ENCODE measurements around the gene GLRX3. TPM values are rescaled to one million over a fixed set of nuclear protein-coding genes. Genes with fewer than 3 reads are reported as not detected.

Gene GLRX3
- total and polyA plus RNA-seq, 4 experiments from 2014 or later, result 39.3 to 116 (median 59.8) TPM

DNA sequence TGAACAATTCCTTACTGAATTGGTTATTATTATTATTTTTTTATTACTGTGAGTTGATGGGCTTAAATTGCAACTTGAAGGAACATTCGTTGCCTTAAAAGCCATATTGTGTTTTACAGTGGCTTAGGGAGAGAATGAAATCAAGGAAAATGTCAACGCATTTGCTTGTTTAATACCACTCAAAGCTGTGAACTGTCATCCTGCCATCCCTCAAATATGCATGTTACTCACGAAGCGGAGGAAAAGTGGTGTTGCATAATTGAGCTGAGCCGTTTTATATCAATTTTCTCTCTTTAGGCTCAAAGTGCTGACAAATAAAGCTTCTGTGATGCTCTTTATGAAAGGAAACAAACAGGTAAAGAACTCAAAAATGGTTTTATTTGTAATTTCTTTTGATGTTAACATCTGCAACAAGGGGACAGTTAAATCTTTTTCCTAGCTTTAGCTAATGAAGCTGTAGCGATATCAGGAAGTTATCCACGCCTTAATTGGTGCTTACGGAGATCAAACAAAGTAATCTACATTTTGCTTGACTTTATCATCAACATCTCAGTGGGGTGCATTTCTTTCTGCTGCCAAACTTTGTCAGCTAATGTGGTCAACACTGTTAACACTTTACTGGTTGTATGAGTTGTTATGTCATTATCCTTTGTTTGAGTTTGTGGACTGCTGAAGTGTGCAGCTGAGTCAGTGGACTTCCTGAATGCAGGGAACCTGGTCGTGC is 33.1 kb downstream of the GLRX3 start:
- peak overlapping the region in 7 of 8 donors; percentile 9 to 73 (median 56) for H3K4me3 Mint-ChIP-seq
- Histone ChIP-seq H3K4me1 (ENCODE audit: insufficient read depth, low read length) (peaks cover 43% of the 10 kb centered on the region), H3K36me3 (ENCODE audit: insufficient read depth, low read length) (peaks cover 12% of the 10 kb centered on the region), H3K4me3 (ENCODE audit: low read length in 2 of 2) (no peak overlapping the region), H3K27me3 (ENCODE audit: insufficient read depth, low read length) (no peaks in the 10 kb centered on the region), H3K27ac (ENCODE audit: low read depth, low read length) (no peak overlapping the region), H3K9me3 (ENCODE audit: control insufficient read depth in 1 of 2, low read length in 2 of 2) (no peaks in the 10 kb centered on the region)
- peaks cover 48 to 52% of the 10 kb centered on the region in 2 donors for H3K36me3 Mint-ChIP-seq
- POLR2A ChIA-PET (ENCODE audit: partially characterized antibody), result interaction anchor here (0.8 kb wide), 1 partner anchor 10 kb away, joined by 3 read pairs; no protein-coding TSS in a partner anchor
- H3K27me3 Mint-ChIP-seq, result no peaks in the 10 kb centered on the region
- DNase-seq, result peak in 1 of 5 donors; percentile 11
- intact Hi-C loops (cut with micrococcal nuclease), result no loop called here
- H3K9me3 Mint-ChIP-seq, result peaks cover 0 to 2% (median 0%) of the 10 kb centered on the region in 8 donors
- CTCF ChIA-PET (ENCODE audit: partially characterized antibody), result interaction anchor here (1.4 to 2.9 kb wide), 3 partner anchors 10 to 20 kb away, joined by 3 to 8 read pairs (median 5); no protein-coding TSS in a partner anchor
- peaks cover 35 to 62% (median 51%) of the 10 kb centered on the region in 4 donors for H3K4me1 Mint-ChIP-seq
- H3K27ac Mint-ChIP-seq, result peak overlapping the region in 3 of 7 donors; percentile 11 to 64 (median 52)

DNA sequence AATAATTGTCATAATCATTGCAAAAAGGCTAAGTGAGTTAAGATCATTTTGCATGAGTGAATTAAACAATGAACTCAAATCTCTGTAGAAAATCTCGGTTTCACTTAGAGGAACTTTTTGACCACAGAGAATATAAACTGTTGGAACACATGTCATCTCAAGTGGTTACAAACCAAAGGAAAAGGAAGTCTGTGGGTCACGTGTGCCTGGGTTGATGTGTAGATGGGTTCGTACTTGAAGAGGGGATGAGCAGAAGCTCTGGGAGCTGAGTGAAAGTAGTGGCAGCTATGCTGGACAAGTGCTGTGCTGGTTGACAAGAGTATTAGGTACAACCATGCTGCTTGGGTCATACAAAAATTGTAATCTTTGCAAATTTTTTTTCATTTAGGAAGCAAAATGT is 35.0 kb downstream of the GLRX3 start:
- Mint-ChIP-seq H3K27ac (peak overlapping the region; percentile 1 to 44 (median 18)), H3K27me3 (no peaks in the 10 kb centered on the region), H3K36me3 (peaks cover 49 to 56% of the 10 kb centered on the region in 2 donors), H3K4me3 (peak overlapping the region; percentile 0 to 43 (median 26)), H3K9me3 (peaks cover 0 to 2% (median 0%) of the 10 kb centered on the region in 8 donors), H3K4me1 (peaks cover 43 to 72% (median 54%) of the 10 kb centered on the region in 4 donors)
- H3K9me3 ChIP-seq (ENCODE audit: control insufficient read depth in 1 of 2, low read length in 2 of 2), result no peaks in the 10 kb centered on the region
- H3K4me1 ChIP-seq (ENCODE audit: insufficient read depth, low read length), result peaks cover 43% of the 10 kb centered on the region
- intact Hi-C loops (cut with micrococcal nuclease), result loop anchor here (2.0 kb wide), 1 partner anchor 60 kb away; the partner anchor contains the start of gene C10orf143
- DNase-seq, result peak; percentile 55 to 65 (median 56)
- H3K36me3 ChIP-seq (ENCODE audit: insufficient read depth, low read length), result peaks cover 12% of the 10 kb centered on the region
- no peak overlapping the region for H3K27ac ChIP-seq (ENCODE audit: low read depth, low read length)
- CTCF ChIA-PET (ENCODE audit: partially characterized antibody), result interaction anchor here (1.6 to 2.9 kb wide), 3 partner anchors 8 to 61 kb away, joined by 4 to 8 read pairs (median 5); partner anchors contain the start of gene C10orf143
- POLR2A ChIA-PET (ENCODE audit: partially characterized antibody), result interaction anchor here (1.0 kb wide), 1 partner anchor 60 kb away, joined by 3 read pairs; no protein-coding TSS in a partner anchor
- no peaks in the 10 kb centered on the region for H3K27me3 ChIP-seq (ENCODE audit: insufficient read depth, low read length)
- no peak overlapping the region for H3K4me3 ChIP-seq (ENCODE audit: low read length in 2 of 2)

DNA sequence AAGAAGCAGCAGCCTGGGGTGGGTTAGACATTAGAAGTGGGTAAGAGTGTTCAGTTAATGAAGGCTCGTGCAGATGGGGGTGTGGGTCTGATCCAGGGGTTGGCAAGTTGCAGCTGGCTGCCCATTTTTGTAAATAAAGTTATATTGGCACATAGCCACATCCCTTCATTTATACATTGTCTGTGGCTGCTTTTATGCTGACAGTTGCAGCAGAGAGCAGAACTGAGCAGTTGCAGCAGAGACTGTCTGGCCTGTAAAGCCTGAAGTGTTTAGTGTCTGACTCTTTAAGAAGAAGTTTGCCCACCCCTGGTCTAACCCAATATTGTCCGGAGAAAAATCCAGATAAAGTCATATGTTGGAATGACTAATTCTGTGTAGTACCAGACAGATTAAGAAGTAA is 38.1 kb downstream of the GLRX3 start:
- Mint-ChIP-seq H3K4me1 (peaks cover 33 to 56% (median 42%) of the 10 kb centered on the region in 4 donors), H3K4me3 (no peak overlapping the region)

DNA sequence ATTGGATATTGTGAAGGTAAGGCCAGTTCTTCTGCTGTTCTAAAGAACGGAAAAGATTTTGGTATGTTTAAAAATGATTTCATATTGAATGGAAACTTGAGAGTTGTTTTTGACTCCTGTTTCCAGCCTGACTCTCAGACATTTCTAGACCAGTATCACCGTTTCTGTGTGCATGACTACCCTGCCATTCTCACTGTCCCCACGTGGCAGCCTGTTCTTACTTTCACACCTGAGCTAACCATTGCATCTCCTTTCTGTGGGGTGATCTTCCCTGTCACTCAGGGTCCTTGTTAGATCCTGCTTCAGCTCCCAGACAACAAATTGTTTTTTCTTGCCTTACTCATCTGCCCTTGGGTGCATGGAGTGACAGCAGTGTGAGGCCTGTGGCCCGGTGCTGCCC is 38.9 kb downstream of the GLRX3 start:
- Histone ChIP-seq H3K9me3 (ENCODE audit: control insufficient read depth in 1 of 2, low read length in 2 of 2) (no peaks in the 10 kb centered on the region), H3K4me1 (ENCODE audit: insufficient read depth, low read length) (peaks cover 22% of the 10 kb centered on the region), H3K4me3 (ENCODE audit: low read length in 2 of 2) (no peak overlapping the region), H3K36me3 (ENCODE audit: insufficient read depth, low read length) (peaks cover 7% of the 10 kb centered on the region), H3K27me3 (ENCODE audit: insufficient read depth, low read length) (no peaks in the 10 kb centered on the region), H3K27ac (ENCODE audit: low read depth, low read length) (no peak overlapping the region)
- ChIA-PET POLR2A (ENCODE audit: partially characterized antibody) (no interaction called here), CTCF (ENCODE audit: partially characterized antibody) (interaction anchor here (0.6 to 3.5 kb wide), 2 partner anchors 14 to 48 kb away, joined by 3 to 11 read pairs; no protein-coding TSS in a partner anchor)
- Mint-ChIP-seq H3K4me1 (peaks cover 28 to 52% (median 39%) of the 10 kb centered on the region in 4 donors), H3K4me3 (no peak overlapping the region), H3K36me3 (peaks cover 29 to 50% of the 10 kb centered on the region in 2 donors), H3K27me3 (no peaks in the 10 kb centered on the region), H3K27ac (peak overlapping the region in 6 of 7 donors; percentile 2 to 79 (median 52)), H3K9me3 (peaks cover 0 to 2% (median 0%) of the 10 kb centered on the region in 8 donors)
- no peak for DNase-seq
- intact Hi-C loops (cut with micrococcal nuclease), result no loop called here

More for the DNA sequence above, 38.1 kb downstream of the GLRX3 start:
- Histone ChIP-seq H3K4me1 (ENCODE audit: insufficient read depth, low read length) (peaks cover 30% of the 10 kb centered on the region), H3K9me3 (ENCODE audit: control insufficient read depth in 1 of 2, low read length in 2 of 2) (no peaks in the 10 kb centered on the region), H3K4me3 (ENCODE audit: low read length in 2 of 2) (no peak overlapping the region), H3K36me3 (ENCODE audit: insufficient read depth, low read length) (peaks cover 7% of the 10 kb centered on the region), H3K27ac (ENCODE audit: low read depth, low read length) (no peak overlapping the region), H3K27me3 (ENCODE audit: insufficient read depth, low read length) (no peaks in the 10 kb centered on the region)
- intact Hi-C loops (cut with micrococcal nuclease), result no loop called here
- Mint-ChIP-seq H3K36me3 (peaks cover 31 to 53% of the 10 kb centered on the region in 2 donors), H3K9me3 (peaks cover 0 to 2% (median 0%) of the 10 kb centered on the region in 8 donors), H3K27ac (peak overlapping the region in 2 of 7 donors; percentile 40 to 42), H3K27me3 (no peaks in the 10 kb centered on the region)
- ChIA-PET CTCF (ENCODE audit: partially characterized antibody) (no interaction called here), POLR2A (ENCODE audit: partially characterized antibody) (no interaction called here)
- no peak for DNase-seq

DNA sequence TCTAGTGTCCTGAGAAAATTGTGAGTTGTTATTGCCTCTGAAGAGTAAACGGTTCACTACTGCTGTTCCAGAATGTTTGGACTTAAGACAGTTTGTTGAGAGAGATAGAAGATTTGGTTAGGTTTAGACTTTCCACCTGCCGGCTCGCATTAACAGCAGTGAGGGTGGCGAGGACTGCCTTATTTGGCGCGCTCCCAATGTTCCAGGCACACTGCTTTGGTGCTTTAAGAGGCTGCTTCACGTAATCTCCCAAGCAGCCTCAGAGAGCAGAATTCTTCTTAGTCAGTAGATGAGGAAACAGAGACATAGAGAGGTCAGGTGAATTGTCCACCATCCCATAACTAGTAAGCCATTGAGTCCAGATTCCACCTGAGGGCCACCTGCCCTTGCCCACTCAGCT is 41.1 kb downstream of the GLRX3 start:
- no peaks in the 10 kb centered on the region for H3K9me3 ChIP-seq (ENCODE audit: control insufficient read depth in 1 of 2, low read length in 2 of 2)
- CTCF ChIA-PET (ENCODE audit: partially characterized antibody), result interaction anchor here (0.7 to 3.5 kb wide), 2 partner anchors 12 to 67 kb away, joined by 3 to 11 read pairs; partner anchors contain the start of gene C10orf143
- Mint-ChIP-seq H3K27ac (peak overlapping the region in 1 of 7 donors; percentile 64), H3K9me3 (peaks cover 0 to 2% (median 0%) of the 10 kb centered on the region in 8 donors), H3K36me3 (peaks cover 29 to 64% of the 10 kb centered on the region in 2 donors), H3K4me3 (no peak overlapping the region), H3K27me3 (no peaks in the 10 kb centered on the region), H3K4me1 (peaks cover 22 to 37% (median 27%) of the 10 kb centered on the region in 4 donors)
- POLR2A ChIA-PET (ENCODE audit: partially characterized antibody), result no interaction called here
- H3K27ac ChIP-seq (ENCODE audit: low read depth, low read length), result no peak overlapping the region
- peaks cover 25% of the 10 kb centered on the region for H3K36me3 ChIP-seq (ENCODE audit: insufficient read depth, low read length)
- no peak overlapping the region for H3K4me3 ChIP-seq (ENCODE audit: low read length in 2 of 2)
- intact Hi-C loops (cut with micrococcal nuclease), result no loop called here
- peaks cover under 1% of the 10 kb centered on the region for H3K4me1 ChIP-seq (ENCODE audit: insufficient read depth, low read length)
- no peak for DNase-seq
- H3K27me3 ChIP-seq (ENCODE audit: insufficient read depth, low read length), result no peaks in the 10 kb centered on the region

- no peak overlapping the region for H3K4me3 Mint-ChIP-seq
- CTCF ChIA-PET (ENCODE audit: partially characterized antibody), result interaction anchor here (0.6 to 2.5 kb wide), 8 partner anchors 9 to 294 kb away, joined by 3 to 13 read pairs (median 5); partner anchors contain the start of gene C10orf143
- Histone ChIP-seq H3K4me3 (ENCODE audit: low read length in 2 of 2) (no peak overlapping the region), H3K4me1 (ENCODE audit: insufficient read depth, low read length) (no peaks in the 10 kb centered on the region), H3K36me3 (ENCODE audit: insufficient read depth, low read length) (peaks cover 37% of the 10 kb centered on the region), H3K27me3 (ENCODE audit: insufficient read depth, low read length) (no peaks in the 10 kb centered on the region), H3K27ac (ENCODE audit: low read depth, low read length) (no peak overlapping the region), H3K9me3 (ENCODE audit: control insufficient read depth in 1 of 2, low read length in 2 of 2) (no peaks in the 10 kb centered on the region)
- no peaks in the 10 kb centered on the region for H3K9me3 Mint-ChIP-seq
- peaks cover 11 to 19% (median 12%) of the 10 kb centered on the region in 4 donors for H3K4me1 Mint-ChIP-seq
- peak in 4 of 5 donors; percentile 44 to 54 (median 50) for DNase-seq
- H3K27ac Mint-ChIP-seq, result peak overlapping the region in 4 of 7 donors; percentile 20 to 84 (median 70)
- no peaks in the 10 kb centered on the region for H3K27me3 Mint-ChIP-seq
- H3K36me3 Mint-ChIP-seq, result peaks cover 22 to 65% of the 10 kb centered on the region in 2 donors
- intact Hi-C loops (cut with micrococcal nuclease), result no loop called here
- POLR2A ChIA-PET (ENCODE audit: partially characterized antibody), result interaction anchor here (0.6 kb wide), 1 partner anchor 11 kb away, joined by 3 read pairs; no protein-coding TSS in a partner anchor
Measured at GRCh38 chr10:130179640-130180039, 43.4 kb downstream of the GLRX3 start.

- Mint-ChIP-seq H3K4me3 (no peak overlapping the region), H3K9me3 (no peaks in the 10 kb centered on the region), H3K36me3 (peaks cover 21 to 66% of the 10 kb centered on the region in 2 donors), H3K27ac (peak overlapping the region in 6 of 7 donors; percentile 31 to 74 (median 56)), H3K27me3 (no peaks in the 10 kb centered on the region), H3K4me1 (peaks cover 7 to 11% (median 9%) of the 10 kb centered on the region in 4 donors)
- Histone ChIP-seq H3K4me1 (ENCODE audit: insufficient read depth, low read length) (no peaks in the 10 kb centered on the region), H3K36me3 (ENCODE audit: insufficient read depth, low read length) (peaks cover 39% of the 10 kb centered on the region), H3K27ac (ENCODE audit: low read depth, low read length) (no peak overlapping the region), H3K9me3 (ENCODE audit: control insufficient read depth in 1 of 2, low read length in 2 of 2) (no peaks in the 10 kb centered on the region), H3K27me3 (ENCODE audit: insufficient read depth, low read length) (no peaks in the 10 kb centered on the region), H3K4me3 (ENCODE audit: low read length in 2 of 2) (no peak overlapping the region)
- DNase-seq, result no peak
- ChIA-PET CTCF (ENCODE audit: partially characterized antibody) (interaction anchor here (1.0 to 2.5 kb wide), 4 partner anchors 38 to 295 kb away, joined by 3 to 13 read pairs (median 7); partner anchors contain the start of gene C10orf143), POLR2A (ENCODE audit: partially characterized antibody) (no interaction called here)
- intact Hi-C loops (cut with micrococcal nuclease), result no loop called here
Measured at GRCh38 chr10:130180416-130180815, 44.2 kb downstream of the GLRX3 start.
